NK-92 (cell line): ENCODE measurements around the gene LCN10.
"Not testable (repeated sequence)": the region's sequence is repeated elsewhere in the genome, so short reads cannot be mapped to it uniquely, and the experiment has no call there.

ENCODE experiments used
- DNase-seq: peaks from one replicate; lab custom pipeline; 2025; ENCODE audit not compliant: unreplicated experiment; lab: John Stamatoyannopoulos, UW

The LCN10 gene

DNA sequence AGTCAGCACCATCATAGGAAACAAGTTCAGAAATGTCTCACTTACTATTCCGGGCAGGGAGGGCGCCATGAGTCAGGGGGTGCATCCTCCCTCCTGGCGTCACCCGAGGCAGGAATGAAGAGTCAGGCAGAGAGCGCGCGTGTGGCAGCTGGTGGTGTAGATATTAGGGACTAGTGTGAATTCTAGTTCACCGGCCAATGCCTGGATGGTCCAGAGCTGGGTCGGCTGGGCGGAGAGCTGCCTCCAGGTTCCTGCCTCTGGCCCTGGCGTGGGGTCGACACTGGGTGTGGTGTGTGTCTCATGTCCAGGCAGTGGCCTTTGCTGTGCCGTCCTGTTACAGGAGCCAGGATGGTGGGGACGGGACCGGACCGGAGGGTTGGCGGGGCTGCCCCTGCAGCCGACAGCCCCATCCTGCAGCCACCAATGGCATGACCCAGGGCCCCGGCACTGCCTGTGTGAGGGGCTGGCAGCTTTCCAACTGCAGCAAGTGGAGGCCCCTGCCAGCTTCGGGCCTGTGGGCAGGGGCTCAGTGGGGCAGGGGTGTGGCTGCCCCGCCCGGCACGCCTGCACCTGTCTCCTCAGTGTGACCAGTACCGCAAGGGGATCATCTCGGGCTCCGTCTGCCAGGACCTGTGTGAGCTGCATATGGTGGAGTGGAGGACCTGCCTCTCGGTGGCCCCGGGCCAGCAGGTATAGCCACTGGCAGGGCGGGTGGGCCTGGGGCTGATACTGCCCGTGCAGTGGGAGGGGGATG lies 21.2 kb downstream of the LCN10 start:
- no peak for DNase-seq

DNA sequence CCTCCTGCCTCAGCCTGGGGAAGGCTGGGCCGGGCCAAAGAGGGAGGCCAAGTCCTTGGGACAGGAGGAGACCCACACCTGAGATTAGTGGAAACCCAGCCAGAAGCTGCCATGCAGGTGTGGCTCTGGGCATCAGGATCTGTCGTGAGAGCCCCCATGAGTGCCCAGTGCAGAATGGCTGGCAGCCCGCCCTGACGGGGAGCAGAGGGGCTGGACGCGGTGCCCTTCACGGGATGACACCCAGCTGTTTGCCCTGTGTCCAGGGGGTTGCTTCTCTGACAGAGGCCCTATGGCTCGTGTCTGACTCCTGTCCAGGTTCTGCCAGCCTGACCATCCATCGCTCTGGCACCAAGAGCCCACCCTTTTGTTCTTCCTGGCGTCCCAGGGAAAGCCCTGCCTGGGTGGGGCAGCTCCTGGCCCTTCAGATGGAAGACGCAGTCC lies 21.8 kb downstream of the LCN10 start:
- DNase-seq: no peak

GRCh38 chr9:136720251-136720897 lies 22.4 kb downstream of the LCN10 start:
- DNase-seq: no peak

DNA sequence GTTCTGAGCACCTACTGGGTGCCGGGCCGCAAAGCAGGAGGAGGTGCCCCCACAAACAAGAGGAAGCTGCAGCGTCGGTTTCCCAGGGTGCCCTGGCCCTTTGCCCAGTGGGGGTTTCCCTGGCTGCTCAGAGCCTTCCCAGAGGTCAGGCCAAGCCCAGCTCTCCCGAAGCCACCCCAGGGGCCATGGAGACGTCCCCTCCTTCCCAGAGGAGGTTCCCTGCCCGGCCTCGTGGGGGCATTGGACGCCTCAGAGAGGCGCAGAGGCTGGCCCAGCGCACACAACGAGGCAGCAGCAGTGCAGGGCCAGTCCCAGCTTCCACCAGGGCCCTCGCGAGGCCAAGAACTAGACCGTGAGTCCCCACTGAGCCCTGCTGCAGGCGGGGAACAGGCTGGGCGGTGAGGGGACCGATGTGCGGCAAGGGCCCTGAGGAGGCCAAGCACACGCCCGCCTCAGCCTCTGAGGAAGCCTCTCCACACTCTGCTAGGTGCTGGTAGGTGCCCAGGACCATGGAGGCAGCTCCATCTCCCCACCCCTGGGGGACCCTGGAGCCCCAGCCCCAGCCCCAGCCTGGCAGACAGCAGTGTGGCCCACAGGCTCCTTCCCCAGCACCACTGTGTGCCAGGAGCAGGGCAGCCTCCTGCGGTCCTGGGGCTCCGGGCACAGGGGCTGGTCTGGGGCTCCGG lies 23.4 kb downstream of the LCN10 start:
- no peak for DNase-seq

GRCh38 chr9:136718345-136719194 lies 24.2 kb downstream of the LCN10 start:
- DNase-seq: no peak

- DNase-seq: no peak
These were observed 25.3 kb downstream of the LCN10 start for GRCh38 chr9:136717399-136717798.

- no peak for DNase-seq
These were observed 27.9 kb downstream of the LCN10 start for GRCh38 chr9:136714893-136715274.

DNA sequence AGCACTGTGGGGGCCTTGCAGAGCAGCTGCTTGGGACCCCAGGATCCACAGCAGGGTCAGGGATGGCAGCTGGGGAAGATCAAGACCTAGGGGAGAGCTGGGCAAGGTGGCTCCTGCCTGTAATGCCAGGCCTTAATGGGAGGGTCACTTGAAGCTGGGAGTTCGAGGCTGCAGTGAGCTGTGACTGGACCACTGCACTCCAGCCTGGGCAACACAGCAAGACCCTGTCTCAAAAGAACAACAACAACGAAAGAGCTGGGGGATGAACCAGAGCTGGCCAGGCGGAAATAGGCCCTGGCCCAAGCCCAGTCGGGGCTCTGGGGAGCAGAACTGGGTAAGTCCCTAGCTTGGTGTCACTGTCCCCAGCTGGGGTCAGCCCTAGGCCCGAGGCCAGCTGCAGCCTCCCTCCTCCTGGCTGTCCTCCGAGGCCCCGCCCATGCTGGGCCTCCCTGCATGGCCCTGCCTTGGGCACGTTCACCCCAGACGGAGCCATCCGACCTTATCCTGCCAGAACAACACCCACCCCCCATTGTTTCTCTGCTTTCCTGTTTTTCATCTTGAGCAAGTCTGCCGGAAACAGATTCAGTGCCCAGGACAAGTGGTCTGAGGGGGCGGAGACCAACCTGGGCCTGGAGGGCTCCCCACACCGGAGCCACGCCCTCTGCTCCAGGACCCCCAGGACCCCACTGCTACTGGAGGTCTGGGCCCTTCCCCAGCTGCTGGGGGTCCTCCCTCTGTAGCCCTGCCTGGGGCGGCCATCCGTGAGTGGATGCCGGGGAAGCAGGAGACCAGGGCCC lies 28.4 kb downstream of the LCN10 start:
- DNase-seq: no peak

- DNase-seq: no peak
These were observed 29.2 kb downstream of the LCN10 start for GRCh38 chr9:136713550-136713949.

DNA sequence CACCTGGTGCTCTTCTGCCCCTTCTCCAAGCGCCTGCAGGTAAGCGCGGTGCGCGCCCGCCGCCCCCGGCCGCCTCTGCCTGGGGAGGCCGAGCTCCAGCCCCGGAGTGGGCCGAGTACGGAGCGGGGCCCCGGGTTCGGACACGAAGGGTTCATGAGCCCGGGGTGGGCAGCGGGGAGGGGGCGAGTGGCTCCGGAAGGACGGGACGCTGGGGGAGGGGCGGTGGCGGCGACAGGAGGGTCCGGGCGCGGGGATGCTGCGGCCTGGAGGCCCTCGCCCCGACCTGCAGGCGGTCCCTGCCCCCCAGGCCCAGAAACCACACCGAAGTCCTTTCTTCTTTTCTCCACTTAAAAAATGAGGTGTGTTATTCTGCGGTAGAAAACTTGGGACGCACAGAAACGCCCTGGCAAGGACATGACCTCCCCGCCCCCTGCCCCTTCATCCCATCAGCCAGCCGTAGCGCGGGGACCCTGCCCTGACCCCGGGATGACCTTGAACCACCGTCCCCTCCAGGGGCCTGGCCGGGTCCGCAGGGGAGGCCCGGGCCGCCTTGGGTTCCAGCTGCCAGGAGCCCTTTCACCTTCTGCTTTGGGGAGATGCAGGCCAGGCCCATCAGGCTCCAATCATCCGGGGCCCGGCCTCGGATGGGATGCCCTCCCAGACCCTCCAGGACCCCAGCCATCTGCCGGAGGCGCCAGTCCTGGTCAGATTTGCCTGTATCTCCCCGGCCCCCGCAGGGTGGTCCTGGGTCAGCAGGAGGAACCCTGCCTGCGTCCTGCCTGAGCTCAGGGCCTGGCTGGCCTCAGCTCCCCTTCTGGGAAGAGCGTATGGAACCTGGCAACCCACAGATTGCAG lies 29.8 kb downstream of the LCN10 start:
- no peak for DNase-seq

GRCh38 chr9:136711751-136712689 lies 30.7 kb downstream of the LCN10 start, which contains the start of gene DIPK1B:
DIPK1B (plus strand) TSS chr9:136712572; CDS start chr9:136712666, 94 bp downstream.
- DNase-seq: no peak

DNA sequence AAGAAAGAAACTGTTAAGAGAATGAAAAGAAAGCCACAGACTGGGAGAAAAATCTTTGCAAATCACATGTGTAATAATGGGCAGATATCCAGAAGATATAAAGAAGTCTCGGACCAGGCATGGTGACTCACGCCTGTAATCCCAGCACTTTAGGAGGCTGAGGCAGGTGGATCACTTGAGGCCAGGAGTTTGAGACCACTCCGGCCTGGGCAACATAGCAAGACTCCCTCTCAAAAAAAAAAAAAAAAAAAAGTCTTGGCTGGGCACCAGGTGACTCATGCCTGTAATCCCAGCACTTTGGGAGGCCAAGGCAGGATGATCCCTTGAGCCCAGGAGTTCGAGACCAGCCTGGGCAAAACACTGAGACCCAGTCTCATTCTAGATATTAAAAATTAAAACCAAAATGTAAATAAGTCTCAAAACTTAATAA lies 31.5 kb downstream of the LCN10 start:
- not testable (repeated sequence) for DNase-seq

DNA sequence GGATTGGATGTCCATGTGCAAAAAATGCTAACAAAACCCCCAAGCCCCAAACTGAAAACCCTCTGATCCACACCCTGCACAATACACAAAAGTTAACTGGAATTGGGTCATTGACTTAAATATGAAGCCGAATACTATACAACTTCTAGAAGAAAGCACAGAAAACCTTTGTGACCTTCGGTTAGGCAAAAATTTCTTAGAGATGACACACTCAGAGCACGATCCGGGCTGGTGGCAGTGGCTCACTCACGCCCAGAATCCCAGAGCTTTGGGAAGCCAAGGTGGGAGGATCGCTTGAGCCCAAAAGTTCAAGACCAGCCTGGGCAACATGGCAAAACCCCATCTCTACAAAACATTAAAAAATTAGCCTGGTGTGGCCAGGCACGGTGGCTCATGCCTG lies 32.2 kb downstream of the LCN10 start:
- no peak for DNase-seq

- DNase-seq: no peak
These were observed 33.2 kb downstream of the LCN10 start for GRCh38 chr9:136709454-136710109.

DNA sequence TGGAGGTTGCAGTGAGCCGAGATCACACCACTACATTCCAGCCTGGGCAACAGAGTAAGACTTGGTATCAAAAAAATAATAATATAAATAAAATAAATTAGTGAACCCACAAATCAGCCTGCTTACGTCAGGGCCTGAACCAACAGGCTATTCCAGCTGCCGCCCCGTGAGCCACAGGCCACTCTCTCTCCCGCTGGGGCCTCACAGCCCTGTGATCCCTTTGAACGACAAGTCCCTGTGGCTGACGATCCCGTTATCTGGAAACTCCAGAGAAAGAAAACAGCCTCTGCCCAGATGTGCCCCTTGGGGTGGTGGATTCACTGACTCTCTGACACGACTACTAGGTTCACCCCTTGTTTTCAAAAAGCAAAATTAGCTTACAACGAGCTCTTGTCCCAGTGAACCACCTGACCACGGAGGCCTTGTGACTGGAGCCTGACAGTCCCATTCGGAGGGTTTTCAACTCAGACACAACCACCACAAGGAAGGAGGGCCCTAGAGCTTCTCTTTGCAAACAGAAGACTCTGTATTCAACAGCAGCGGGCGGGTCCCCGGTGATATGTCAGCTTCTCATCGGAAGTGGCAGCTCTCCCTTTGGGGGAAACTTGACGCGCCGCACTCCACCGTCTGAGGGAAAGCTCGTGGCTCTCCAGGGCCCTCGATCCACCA lies 34.8 kb downstream of the LCN10 start:
- DNase-seq: no peak

GRCh38 chr9:136707011-136707410 lies 35.7 kb downstream of the LCN10 start:
- no peak for DNase-seq

- DNase-seq: no peak
These were observed 37.2 kb downstream of the LCN10 start for GRCh38 chr9:136705564-136705963.
